ENCODE data around the gene LSAMP.

Gene LSAMP

DNA sequence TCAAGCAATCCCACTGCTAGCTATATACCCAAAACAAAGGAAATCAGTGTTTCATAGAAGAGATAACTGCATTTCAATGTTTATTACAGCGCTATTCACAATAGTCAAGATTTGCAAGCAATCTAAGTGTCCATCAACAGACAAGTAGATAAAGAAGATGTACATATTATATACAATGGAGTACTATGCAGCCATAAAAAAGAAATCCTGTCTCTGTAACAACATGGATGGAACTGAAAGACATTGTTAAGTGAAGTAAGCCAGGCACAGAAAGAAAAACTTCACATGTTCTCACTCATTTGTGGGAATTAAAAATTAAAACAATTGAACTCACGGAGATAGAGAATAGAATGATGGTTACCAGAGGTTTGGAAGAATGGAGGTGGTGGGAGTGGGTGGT is 89.2 kb downstream of the LSAMP start:
- Histone ChIP-seq H3K9ac (ENCODE audit: low read depth, low read length, poor library complexity, severe bottlenecking) (no peak overlapping the region), H3K9me2 (replicated peaks; ENCODE audit: low read depth, low read length) (no peaks in the 10 kb centered on the region), H3K27me3 (ENCODE audit: insufficient read depth, low read length, poor library complexity, severe bottlenecking) (no peaks in the 10 kb centered on the region), H3K4me1 (ENCODE audit: insufficient read depth, low read length, poor library complexity, severe bottlenecking) (no peaks in the 10 kb centered on the region), H3K79me2 (ENCODE audit: insufficient read depth, low read length) (no peaks in the 10 kb centered on the region), H3F3A (ENCODE audit: low read depth) (no peaks in the 10 kb centered on the region), H4K20me1 (ENCODE audit: insufficient read depth, low read length, poor library complexity, severe bottlenecking) (no peaks in the 10 kb centered on the region), H3K36me3 (ENCODE audit: insufficient read depth, low read length) (no peaks in the 10 kb centered on the region), H3K9me3 (ENCODE audit: insufficient read depth, low read depth, low read length) (no peaks in the 10 kb centered on the region), H2AFZ (ENCODE audit: low read length) (no peak overlapping the region), H3K4me3 (ENCODE audit: low read length, poor library complexity, severe bottlenecking) (no peak overlapping the region), H3K4me2 (ENCODE audit: low read depth, low read length, poor library complexity, severe bottlenecking) (no peak overlapping the region)
- TF ChIP-seq, protein P1, sequence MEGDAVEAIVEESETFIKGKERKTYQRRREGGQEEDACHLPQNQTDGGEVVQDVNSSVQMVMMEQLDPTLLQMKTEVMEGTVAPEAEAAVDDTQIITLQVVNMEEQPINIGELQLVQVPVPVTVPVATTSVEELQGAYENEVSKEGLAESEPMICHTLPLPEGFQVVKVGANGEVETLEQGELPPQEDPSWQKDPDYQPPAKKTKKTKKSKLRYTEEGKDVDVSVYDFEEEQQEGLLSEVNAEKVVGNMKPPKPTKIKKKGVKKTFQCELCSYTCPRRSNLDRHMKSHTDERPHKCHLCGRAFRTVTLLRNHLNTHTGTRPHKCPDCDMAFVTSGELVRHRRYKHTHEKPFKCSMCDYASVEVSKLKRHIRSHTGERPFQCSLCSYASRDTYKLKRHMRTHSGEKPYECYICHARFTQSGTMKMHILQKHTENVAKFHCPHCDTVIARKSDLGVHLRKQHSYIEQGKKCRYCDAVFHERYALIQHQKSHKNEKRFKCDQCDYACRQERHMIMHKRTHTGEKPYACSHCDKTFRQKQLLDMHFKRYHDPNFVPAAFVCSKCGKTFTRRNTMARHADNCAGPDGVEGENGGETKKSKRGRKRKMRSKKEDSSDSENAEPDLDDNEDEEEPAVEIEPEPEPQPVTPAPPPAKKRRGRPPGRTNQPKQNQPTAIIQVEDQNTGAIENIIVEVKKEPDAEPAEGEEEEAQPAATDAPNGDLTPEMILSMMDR (conservative IDR thresholded peaks at IDR 0.05; ENCODE audit: low read length) = no peak
- no peak for TF ChIP-seq EZH2phosphoT487 (IDR thresholded peaks at IDR 0.05; ENCODE audit: borderline replicate concordance)

DNA sequence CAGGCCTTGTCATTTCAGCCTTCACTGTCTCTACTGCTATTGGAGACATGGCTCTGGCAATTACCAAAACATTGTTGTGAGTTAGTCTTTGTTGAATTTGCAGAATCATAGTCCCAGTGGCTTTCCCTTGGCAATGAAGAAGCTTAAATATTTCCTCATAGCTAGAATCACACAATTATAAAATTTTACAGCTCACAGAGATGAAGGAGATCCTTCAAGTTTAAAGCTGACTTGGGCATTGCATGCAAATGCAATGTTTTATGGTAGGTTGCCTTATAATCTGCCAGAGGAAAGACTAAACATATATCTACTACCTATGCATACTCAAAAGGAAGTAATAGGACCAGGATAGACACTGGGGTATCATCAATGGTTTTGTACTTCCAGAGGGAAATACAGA is 90.9 kb downstream of the LSAMP start:
- H3K9me2 ChIP-seq (replicated peaks; ENCODE audit: low read depth, low read length) = no peaks in the 10 kb centered on the region
- H3K27me3 ChIP-seq (ENCODE audit: insufficient read depth, low read length, poor library complexity, severe bottlenecking) = no peaks in the 10 kb centered on the region
- no peak overlapping the region for H2AFZ ChIP-seq (ENCODE audit: low read length)
- H3K9me3 ChIP-seq (ENCODE audit: insufficient read depth, low read depth, low read length) = no peaks in the 10 kb centered on the region
- H3F3A ChIP-seq (ENCODE audit: low read depth) = no peaks in the 10 kb centered on the region
- no peaks in the 10 kb centered on the region for H3K79me2 ChIP-seq (ENCODE audit: insufficient read depth, low read length)
- H3K36me3 ChIP-seq (ENCODE audit: insufficient read depth, low read length) = no peaks in the 10 kb centered on the region
- H3K4me1 ChIP-seq (ENCODE audit: insufficient read depth, low read length, poor library complexity, severe bottlenecking) = no peaks in the 10 kb centered on the region
- H3K4me3 ChIP-seq (ENCODE audit: low read length, poor library complexity, severe bottlenecking) = no peak overlapping the region
- H4K20me1 ChIP-seq (ENCODE audit: insufficient read depth, low read length, poor library complexity, severe bottlenecking) = no peaks in the 10 kb centered on the region
- TF ChIP-seq EZH2phosphoT487 (IDR thresholded peaks at IDR 0.05; ENCODE audit: borderline replicate concordance) = no peak
- TF ChIP-seq, protein P1 (conservative IDR thresholded peaks at IDR 0.05; ENCODE audit: low read length) = no peak
- H3K9ac ChIP-seq (ENCODE audit: low read depth, low read length, poor library complexity, severe bottlenecking) = no peak overlapping the region
- no peak overlapping the region for H3K4me2 ChIP-seq (ENCODE audit: low read depth, low read length, poor library complexity, severe bottlenecking)

DNA sequence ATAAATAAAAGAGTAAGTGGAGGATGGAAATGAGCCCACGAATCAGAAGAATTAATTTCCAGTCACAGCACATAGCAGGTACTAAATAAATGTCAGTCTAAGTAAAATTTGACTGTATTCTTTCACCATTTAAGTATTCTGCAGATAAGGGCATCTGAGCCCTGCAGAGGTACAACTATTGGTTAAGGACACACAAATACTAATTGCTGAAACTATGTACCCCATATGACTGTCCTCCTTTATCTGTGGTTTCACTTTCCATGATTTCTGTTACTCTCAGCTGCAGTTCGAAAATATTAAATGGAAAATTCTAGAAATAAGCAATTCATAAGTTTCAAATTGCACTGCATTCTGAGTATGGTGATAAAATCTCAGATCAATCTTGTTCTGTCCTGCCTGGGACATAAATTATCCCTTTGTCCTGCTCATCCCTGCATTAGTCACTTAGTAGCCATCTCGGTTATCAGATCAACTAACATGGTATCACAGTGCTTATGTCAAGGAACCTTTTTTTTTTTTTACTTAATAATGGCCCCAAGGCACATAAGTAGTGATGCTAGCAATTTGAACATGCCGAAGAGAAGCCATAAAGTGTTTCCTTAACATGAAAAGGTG is 95.1 kb downstream of the LSAMP start:
- Histone ChIP-seq H3F3A (ENCODE audit: low read depth) (no peaks in the 10 kb centered on the region), H3K4me2 (ENCODE audit: low read depth, low read length, poor library complexity, severe bottlenecking) (no peak overlapping the region), H3K4me3 (ENCODE audit: low read length, poor library complexity, severe bottlenecking) (no peak overlapping the region), H3K27me3 (ENCODE audit: insufficient read depth, low read length, poor library complexity, severe bottlenecking) (no peaks in the 10 kb centered on the region), H3K9me3 (ENCODE audit: insufficient read depth, low read depth, low read length) (no peaks in the 10 kb centered on the region), H3K9ac (ENCODE audit: low read depth, low read length, poor library complexity, severe bottlenecking) (no peak overlapping the region), H4K20me1 (ENCODE audit: insufficient read depth, low read length, poor library complexity, severe bottlenecking) (no peaks in the 10 kb centered on the region), H3K4me1 (ENCODE audit: insufficient read depth, low read length, poor library complexity, severe bottlenecking) (no peaks in the 10 kb centered on the region), H3K36me3 (ENCODE audit: insufficient read depth, low read length) (no peaks in the 10 kb centered on the region), H3K79me2 (ENCODE audit: insufficient read depth, low read length) (no peaks in the 10 kb centered on the region), H3K9me2 (replicated peaks; ENCODE audit: low read depth, low read length) (no peaks in the 10 kb centered on the region), H2AFZ (ENCODE audit: low read length) (no peak overlapping the region)
- TF ChIP-seq, protein P1 (conservative IDR thresholded peaks at IDR 0.05; ENCODE audit: low read length) = no peak
- no peak for TF ChIP-seq EZH2phosphoT487 (IDR thresholded peaks at IDR 0.05; ENCODE audit: borderline replicate concordance)
